GM21723 (cell line): ENCODE data around the gene DYSF.

ENCODE experiments used
- ATAC-seq: cut with Tn5 transposase; IDR thresholded peaks from one replicate; pipeline ENCODE4 v1.9.1; 2021; ENCODE audit warnings: mild to moderate bottlenecking, moderate library complexity; ENCODE audit not compliant: unreplicated experiment

DYSF gene

DNA sequence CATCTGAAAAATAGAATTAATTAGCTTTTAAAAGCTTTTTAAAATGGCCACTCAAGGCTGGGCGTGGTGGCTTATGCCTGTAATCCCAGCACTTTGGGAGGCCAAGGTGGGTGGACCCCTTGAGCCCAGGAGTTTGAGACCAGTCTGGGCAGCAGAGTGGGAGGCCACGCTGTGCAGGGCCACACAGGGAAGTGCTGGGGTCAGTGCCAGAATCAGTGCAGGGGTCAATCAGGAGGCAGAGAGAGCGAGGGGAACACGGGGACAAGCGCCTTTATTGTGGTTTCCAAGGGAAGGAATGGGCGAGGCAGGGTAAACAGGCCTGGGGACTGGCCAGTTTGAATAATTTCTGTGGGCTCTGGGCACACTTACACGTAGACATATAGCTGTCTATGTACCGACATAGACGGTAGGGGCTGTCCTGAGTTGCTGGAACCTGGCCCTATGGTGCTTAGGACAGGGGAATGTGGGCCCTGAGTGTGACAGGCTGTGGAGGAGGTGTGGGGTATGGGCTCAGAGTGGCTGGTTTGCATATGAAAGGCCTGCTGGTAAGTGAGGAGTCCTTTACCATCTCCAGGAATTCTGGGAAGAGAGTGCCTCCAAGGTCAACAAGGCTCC lies 42.9 kb downstream of the DYSF start:
- no peak for ATAC-seq

DNA sequence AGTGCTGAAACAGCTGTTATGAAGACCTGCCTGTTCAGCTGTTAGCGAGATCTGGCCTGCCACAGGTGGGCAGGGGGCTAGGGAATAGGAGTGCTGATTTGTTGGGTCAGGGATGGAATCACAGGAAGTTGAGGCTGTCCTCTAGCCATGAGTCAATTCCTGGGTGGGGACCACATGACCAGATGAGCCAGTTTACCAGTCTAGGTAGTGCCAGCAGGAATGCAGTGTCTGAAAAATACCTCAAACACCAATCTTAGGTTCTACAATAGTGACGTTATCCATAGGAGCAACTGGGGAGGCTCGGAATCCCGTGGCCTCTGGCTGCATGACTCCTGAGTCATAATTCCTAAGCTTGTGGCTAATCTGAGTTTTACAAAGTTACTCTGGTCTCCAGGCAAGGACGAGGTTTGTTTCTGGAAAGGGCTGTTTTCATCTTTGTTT lies 44.9 kb downstream of the DYSF start:
- ATAC-seq, result no peak

DNA sequence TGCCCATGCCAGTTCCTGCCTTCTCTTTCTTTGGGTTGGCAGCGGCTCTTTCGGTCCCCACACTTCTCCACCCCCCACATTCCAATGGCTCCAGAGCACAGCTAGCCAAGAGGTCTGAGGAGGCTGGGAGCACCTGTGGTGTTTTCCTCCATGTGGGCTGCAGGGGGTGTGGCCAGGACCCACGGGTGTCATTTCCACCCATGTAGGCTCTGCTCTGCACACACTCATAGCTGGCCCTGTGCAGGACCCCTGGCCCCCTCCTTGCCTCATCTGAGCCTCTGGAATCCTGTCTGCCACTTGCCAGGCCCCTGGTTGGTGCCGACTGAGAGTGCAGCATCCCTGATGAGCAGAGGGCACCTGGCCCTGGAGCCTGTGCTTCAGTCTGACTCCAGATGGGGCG lies 46.3 kb downstream of the DYSF start:
- ATAC-seq, result no peak

DNA sequence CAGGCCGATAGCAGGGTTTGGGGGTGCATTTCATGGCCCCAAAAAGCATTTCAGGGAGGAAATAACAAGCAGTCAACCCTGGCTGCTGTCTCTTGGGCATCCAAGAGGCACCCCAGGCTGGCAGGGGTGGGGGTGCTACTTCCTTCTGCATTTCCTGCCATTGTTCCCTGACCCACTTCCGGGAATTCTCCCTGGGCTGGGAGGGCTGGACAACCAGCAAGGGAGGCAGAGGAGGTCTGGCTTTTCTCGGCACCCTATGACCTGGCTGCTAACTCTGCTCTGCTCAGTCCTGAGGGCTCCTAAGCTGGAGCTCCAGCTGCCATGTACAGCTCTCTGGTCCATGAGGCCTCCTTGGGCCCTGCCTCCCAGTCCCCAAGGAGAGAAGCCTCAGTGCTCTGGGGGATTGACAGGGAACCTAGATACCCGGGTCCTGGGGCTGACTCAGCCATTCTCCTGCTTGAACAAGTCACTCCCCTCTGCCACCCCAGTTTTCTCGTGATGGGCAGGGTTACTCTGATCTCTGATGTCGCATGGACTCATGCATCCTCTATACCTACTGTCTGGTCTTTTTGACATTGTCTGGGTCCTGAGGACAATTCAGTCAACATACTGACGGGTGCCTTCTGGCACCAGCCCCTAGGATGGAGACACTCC lies 47.2 kb downstream of the DYSF start:
- ATAC-seq, result no peak

DNA sequence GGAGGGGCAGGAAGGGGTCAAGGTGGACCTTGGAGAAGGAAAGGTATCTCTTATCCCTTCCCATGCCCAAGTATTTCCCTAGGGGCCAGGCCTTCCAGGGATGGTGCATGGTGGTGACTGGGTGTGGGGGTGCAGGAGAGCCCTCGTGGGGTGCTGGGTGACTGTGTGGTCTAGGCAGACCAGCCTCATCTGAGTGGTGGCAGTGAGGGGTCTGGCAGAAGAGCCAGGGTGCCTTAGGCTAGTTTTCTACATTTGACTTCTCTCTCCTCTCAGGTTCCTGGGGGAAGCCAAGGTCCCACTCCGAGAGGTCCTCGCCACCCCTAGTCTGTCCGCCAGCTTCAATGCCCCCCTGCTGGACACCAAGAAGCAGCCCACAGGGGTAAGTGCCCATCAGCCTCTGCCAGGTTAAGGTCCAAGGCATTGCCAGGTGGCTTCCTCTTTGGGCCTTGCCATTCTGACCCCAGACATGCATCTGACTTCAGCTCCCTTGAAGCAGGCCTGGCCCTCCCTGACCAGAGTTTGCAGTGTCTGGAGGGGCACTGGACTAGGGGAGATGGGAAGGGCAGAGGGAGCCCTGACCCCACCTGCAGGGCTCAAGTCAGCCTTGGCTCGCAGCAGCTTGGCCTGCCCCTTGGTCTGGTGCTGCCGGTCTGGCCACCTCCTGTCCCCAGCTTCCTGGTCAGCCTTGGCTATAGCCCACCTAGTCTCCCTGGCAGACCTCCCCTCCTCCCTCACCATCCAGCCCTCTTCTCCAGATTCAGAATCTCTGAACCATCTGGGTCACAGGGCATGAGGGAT lies 49.8 kb downstream of the DYSF start:
- no peak for ATAC-seq

DNA sequence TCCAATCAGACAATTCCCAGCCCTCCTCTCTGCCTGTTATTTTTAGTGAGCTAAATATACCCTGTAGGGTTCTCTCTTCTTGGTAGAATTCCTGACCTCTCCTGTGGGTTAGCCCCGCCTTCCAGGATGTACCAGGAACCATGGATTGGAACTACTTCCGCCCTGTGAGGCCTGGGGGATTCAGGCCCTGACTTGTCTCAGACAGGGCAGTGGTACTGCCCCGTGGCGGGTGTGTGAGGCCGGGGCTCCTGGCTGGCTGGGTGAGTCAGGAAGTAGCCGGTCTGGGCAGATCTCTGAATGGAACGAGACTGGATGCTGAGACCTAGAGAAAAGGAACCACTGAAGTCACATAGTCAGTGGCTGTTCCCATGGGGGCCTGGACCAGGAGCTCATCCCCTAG lies 50.5 kb downstream of the DYSF start:
- ATAC-seq, result no peak

DNA sequence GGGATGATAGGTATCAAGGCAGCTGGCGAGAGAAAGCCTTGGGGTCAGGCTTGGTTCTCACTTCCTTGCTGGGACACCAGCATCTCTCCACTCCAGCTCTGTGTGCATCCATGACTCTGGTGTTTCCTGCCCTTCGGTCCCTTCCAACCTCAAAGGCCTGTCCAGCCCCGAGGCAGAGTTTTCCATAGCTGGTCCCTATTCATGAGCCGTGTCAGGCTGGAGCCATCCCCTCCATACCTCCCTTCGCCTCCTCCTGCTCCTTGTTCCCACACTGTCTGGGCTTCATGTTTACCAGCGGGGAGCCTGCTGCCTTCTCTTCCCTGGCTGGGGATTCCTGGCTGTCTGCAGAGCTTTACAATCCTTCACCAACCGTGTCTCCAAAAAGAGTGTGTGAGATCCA lies 51.2 kb downstream of the DYSF start:
- ATAC-seq, result no peak

DNA sequence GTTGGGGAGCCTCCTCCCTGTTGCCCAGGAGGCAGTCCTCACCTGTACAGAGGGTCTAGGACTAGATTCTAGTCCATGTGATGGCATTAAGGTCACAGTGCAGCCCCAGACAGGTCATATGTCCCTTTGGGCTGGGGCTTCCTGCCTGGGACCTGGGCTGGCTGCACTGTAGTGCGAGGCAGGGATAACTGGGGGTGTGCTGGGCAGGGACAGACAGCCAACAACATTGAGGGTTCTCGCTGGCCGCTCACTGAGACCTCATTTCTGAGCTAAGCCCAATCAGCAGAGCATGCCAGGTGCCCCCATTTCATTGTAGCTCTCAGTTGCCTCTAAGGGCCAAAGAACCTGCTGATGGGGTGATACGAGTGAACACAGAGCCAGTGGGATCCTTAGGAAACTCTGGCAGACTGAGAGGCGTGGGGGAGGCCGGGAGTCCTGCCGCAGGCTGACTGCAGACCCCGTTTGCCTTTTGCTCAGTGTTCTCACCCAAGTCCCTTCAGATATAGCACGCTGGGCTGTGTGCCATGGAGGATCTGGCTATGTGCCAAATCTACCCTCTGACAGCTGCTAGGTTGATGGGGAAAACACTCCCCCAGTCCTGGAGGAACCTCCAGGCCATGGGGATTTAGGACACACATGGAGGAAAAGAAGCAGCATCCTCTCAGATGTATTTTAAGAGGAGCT lies 51.9 kb downstream of the DYSF start:
- no peak for ATAC-seq

DNA sequence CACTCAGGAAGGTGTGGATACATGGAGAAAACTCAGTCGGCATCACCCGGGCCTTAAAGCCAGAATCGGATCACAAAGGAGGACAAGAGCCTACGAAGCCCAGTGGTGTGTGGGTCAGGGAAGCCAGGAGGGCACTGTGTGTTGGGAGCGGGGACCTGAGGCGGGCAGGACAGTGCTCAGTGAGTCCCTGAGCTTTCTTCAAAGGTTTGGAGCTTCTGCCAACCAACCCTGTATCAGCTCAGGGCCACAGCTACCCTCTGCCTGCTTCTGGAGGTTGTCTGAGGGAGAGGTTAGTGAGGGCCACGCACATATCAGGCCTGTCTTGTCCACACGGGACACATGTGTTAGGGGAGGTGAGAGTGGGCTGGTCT lies 52.4 kb downstream of the DYSF start:
- no peak for ATAC-seq

DNA sequence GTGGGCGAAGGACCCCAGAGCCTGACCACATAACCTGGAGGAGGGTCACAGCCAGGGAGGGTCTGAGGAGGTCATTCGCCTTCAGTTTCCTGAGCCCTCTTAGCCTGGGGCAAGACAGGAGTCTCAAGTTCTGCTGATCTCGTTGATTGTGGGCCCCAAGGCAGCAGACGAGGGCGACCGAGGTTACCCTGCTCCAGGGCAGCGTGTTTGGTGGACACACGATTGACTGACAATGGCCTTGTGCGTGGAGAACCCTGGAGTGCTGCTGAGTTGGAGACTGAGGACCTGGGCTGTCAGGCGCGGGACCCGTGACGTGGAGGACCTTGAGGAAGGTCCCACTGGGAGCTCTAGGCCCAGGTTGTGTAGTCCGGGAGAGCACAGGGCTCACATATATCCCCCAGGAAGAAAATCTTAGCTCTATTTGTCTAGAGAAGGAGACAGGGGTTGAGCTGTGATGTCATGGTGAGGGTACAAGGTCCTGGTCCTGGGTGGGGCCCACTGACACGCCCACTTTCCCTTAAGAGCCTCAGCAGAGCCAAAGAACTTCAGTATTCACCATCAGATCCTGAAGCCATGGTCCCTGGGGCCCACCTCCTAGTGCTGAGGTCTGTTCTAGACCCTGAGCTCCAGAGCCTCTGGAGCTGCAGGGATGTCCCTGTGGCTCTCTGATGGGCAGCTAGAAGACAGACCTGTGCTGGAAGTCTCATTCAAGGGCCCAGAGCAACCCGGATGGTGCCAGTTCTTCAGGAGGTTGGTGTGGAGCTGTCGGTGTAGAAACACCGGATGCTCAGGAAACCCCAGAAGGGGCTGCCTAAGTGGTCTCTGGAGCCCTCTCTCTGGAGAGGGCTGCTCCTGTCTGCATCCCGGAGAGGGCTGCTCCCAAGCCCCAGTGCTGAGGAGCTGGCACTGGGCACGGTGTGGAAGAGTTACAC lies 53.1 kb downstream of the DYSF start:
- no peak for ATAC-seq

DNA sequence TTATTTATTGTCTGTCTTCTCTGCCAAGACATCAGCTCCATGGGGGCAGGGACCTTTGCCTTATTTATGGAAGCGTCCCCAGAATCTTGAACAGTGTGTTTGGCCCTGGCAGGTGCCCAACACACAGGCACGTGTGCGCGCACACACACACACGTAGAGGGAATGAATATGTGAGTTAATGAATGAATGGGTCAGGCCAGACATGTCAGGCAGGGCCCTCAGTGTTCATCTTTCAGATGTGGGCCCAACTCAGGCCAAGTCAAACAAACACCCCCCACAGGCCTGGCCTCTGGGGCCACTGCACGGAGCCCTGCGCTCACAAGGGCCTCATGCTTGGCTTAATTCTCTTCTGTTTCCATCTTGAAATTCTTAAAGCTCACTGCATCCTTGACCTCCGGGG lies 54.1 kb downstream of the DYSF start:
- no peak for ATAC-seq

DNA sequence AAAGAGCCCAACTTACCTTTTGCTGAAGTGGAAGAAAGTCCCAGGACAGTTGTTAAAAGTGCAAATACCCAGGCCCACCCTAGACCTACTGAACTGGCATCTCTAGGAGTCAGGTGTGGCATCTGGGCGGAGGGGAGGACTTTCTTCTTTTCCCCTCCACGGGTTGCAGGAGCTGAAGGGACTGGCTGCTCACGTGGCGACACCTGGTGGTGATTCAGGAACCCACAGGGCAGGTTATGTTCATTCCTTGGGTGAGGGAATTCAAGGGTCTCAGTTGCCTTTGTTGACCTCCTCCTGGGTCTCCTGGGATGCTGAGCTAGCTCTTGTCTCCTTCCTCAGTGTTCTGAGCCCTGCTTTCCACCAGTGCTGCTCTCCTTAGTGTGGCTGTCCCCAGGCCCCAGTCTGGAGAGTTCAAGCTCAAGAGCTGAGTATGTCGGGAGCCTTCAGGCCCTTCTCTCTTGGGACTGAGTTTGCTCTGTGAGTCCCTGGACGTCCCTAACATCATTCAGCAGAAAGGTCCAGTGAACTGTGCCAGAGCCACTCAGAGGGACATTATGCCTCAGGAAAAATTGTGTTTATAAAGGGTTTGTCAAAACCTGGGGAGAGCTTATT lies 56.9 kb downstream of the DYSF start:
- ATAC-seq, result peak; percentile 76

DNA sequence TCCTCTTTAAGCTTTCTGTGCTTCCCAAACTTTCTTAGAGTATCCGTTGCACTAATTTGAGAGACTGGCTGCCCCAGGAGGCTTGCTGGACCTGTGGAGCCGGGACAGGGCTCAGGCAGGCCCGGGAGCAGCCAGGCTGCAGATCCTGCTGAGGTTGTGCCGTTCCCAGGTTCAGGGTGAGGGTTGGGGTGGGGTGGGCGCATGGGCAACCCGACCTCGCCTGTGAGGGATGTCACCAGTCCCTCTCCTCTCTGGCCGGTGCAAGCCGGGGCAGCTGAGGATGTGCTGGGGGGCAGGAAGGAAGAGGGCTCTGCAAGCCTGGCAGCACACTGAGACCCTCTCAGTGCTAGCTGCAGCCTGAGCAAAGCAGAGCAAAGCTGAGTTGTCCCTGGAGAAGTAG lies 57.6 kb downstream of the DYSF start:
- ATAC-seq, result no peak

DNA sequence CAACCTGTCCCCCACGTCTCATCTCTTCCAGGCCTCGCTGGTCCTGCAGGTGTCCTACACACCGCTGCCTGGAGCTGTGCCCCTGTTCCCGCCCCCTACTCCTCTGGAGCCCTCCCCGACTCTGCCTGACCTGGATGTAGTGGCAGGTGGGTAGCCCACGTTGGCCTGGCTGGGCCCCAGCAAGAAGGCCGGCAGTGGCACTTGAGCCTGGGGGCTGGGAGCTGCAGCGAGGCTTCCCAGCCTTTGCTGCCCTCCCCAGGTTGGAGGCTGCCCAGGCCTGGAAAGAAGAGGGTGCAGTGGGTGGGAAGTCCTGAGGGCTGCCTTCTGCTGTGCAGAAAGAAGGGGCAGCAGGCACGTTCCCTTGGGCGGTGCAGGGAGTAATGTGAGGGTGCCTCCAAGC lies 58.4 kb downstream of the DYSF start:
- no peak for ATAC-seq

DNA sequence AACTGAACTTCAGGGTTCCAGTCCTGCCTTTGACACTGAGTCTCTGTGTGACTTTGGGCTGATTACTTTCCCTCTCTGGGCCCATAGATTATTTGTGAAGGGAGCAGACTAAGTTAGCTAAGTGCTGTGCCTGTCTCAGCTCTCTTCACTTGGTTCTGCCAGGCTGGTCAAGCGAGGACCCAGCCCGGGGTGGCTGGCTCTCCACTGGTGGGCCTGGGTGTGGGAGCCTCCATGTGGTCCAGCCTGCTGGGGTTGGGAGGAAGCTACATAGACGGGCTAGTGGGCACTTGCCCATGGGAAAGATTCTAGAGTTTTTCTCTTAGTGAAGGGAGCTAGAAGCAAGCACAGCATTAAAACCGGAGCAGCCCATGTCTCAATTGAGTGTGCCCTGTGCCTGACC lies 59.0 kb downstream of the DYSF start:
- no peak for ATAC-seq

DNA sequence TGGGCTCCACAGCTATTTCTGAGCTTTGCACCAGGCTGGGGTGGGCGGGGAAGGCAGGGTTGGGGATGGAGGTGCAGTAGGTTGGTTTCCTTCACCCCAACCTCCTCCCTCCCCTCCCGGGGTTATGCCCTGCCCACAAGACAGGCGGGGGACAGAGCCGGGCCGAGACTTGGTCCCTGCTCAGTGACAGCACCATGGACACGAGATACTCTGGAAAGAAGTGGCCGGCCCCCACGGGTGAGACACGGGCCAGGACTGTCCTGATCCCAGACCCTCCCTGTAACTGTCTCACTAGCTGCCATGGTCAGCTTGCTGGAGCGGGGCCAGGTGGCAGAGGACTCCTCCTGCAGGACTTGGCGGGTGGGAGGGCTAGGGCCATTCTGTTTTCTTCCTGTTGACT lies 59.7 kb downstream of the DYSF start:
- no peak for ATAC-seq

DNA sequence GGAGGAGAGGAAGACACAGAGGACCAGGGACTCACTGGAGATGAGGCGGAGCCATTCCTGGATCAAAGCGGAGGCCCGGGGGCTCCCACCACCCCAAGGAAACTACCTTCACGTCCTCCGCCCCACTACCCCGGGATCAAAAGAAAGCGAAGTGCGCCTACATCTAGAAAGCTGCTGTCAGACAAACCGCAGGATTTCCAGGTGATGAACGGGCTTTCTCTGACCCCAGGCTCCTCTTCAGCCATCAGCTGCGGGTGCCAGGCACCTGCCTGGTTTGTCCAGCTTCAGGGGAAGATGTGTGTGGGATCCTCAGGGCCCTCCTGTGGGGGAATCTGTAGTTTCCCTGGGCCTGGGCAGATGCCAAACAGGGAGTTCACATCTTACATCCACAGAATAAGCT lies 60.4 kb downstream of the DYSF start:
- ATAC-seq, result no peak

DNA sequence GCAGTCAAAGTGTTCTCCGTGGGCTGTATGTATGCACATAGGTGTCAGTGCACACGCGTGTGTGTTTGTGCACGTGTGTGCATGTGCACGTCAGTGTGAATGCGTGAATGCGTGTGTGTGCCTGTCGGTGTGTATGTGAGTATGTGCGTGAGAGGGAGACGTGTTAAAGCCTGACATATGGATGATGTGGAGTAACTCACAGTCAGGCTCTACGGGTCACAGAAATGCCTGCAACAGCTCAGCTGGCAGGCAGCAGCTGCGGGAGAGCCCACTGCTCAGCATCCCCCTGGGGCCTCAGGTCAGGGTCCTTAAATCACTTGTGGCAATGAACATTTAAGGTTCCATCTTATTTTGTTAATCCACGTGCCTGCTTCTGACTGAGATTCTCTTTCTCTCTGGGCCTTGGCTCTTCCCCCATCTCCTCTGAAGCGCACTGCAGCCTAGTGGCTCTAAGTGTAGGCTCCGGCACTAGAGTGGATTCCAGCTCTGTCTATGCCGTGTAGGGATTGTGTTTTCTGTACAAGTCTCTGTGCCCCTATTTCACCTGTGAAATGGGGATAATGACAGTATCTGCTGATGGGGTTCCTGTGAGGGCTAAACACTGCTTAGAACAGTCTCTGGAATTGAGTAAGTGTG lies 63.0 kb downstream of the DYSF start:
- ATAC-seq, result no peak

DNA sequence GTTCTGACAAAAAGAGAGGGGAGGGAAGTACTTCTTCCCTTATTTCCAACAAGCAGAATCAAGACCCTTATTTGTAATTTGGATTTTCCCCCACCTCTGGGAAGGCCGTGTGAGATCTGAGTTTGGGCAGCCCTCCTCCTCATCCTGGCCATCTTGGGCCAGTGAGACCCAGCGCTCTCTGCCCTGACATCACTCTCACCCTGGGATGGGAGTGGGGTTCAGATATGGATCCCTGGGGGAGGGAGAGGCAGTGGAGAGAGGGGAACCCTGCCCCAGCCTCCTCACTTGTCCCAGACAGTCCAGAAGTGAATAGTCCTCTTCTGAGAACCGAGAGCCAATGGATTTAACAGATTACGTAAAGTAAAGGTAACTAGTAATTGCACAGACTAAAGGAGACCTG lies 64.5 kb downstream of the DYSF start:
- ATAC-seq, result no peak

DNA sequence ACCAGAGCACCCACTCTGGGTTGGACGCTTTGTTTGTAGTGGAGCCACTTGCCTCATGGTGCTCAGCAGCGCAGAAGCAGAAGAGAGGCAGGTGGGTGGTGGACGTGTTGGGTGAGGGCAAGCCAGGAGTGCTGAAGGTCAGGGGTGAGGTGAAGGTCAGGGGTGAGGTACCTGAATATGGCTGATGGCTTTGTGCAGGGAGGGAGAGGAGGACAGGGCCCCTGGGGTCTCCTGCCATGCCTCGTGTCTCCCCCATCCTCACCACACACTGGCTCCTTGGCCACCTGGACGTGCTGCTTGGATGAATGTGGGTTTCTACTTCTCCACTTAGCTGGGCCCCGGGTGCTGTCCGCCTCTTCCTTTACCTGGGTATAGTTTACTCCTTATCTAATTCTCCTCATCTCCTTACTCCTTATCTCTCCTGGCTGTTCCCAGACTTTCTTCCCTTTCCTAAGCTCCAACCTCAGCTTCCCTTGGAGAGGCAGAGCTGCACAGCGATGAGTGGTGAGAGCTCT lies 68.1 kb downstream of the DYSF start:
- no peak for ATAC-seq
